Panc1 (cell line): Measurements from ENCODE around the gene RABEP1. TPM values are rescaled to one million over a fixed set of nuclear protein-coding genes. Genes with fewer than 3 reads are reported as not detected.

Experiments used
- ATAC-seq: fragments of 200-7000 bp; cut with Tn5 transposase; 2 replicates; pipeline ENCODE4 v1.9.1; 2020; ENCODE audit warnings: mild to moderate bottlenecking, moderate library complexity
- BruUV-seq: library from RNA; stranded (reverse); fragments of 400-500 nt; replicated peaks from 2 replicates; lab custom pipeline; 2021; lab: Mats Ljungman, UMichigan
- CTCF ChIA-PET: fragments of 300-600 bp; sonication (Branson Sonifier 250); formaldehyde crosslinking; loops from one replicate; lab custom pipeline; 2022; ENCODE audit warnings: antibody characterized with exemption; lab: Charles Lee
- POLR2A ChIA-PET: fragments of 300-600 bp; sonication (Branson Sonifier 250); formaldehyde crosslinking; loops from one replicate; lab custom pipeline; 2022; ENCODE audit warnings: antibody characterized with exemption; lab: Charles Lee
- DNase-seq: peaks from one replicate; pipeline ENCODE4 v3.0.0-alpha.2; 2010; ENCODE audit warnings: low read depth, low spot score
- H3K27ac ChIP-seq: 2 replicates; pipeline ENCODE4 v1.5.1; 2011; ENCODE audit warnings: mild to moderate bottlenecking, low read length, inconsistent platforms
- H3K27me3 ChIP-seq: fragments of 200-500 bp; sonication (Bioruptor generic); 2 replicates; pipeline ENCODE4 v1.6.0; 2014; ENCODE audit warnings: low read length, inconsistent platforms; ENCODE audit not compliant: control insufficient read depth, insufficient read depth
- H3K36me3 ChIP-seq: fragments of 200-500 bp; sonication (Bioruptor generic); 2 replicates; pipeline ENCODE4 v1.5.1; 2014; ENCODE audit warnings: inconsistent platforms, mild to moderate bottlenecking, low read length, moderate library complexity; ENCODE audit not compliant: control insufficient read depth, insufficient read depth
- H3K4me1 ChIP-seq: 2 replicates; pipeline ENCODE4 v1.5.1; 2011; ENCODE audit warnings: inconsistent platforms, mild to moderate bottlenecking, low read length, moderate library complexity; ENCODE audit not compliant: control insufficient read depth, insufficient read depth
- H3K4me3 ChIP-seq, 2 experiments: 2 replicates each; pipeline ENCODE4 v1.5.1; 2011 to 2012; ENCODE audit warnings: low read depth in 2 of 2, low read length in 2 of 2, mild to moderate bottlenecking in 2 of 2, inconsistent platforms in 1 of 2, moderate library complexity in 1 of 2
- H3K9me3 ChIP-seq: fragments of 200-500 bp; sonication (Bioruptor generic); 2 replicates; pipeline ENCODE4 v1.5.1; 2014; ENCODE audit warnings: low read depth, mild to moderate bottlenecking, inconsistent platforms, low read length, moderate library complexity; ENCODE audit not compliant: control insufficient read depth, insufficient read depth
- POLR2AphosphoS5 ChIP-seq: IDR thresholded peaks from 2 replicates; pipeline ENCODE4 v1.6.1; 2012; ENCODE audit warnings: mild to moderate bottlenecking, low read depth, low read length, moderate library complexity
- SIN3A ChIP-seq: IDR thresholded peaks from 2 replicates; pipeline ENCODE4 v1.6.1; 2012; ENCODE audit warnings: low read depth, mild to moderate bottlenecking, low read length, moderate library complexity, borderline replicate concordance; ENCODE audit not compliant: insufficient read depth
- TCF7L2 ChIP-seq: IDR thresholded peaks from 2 replicates; pipeline ENCODE4 v1.6.1; 2011; ENCODE audit warnings: mild to moderate bottlenecking, low read depth, low read length, inconsistent platforms
- in situ Hi-C: cut with HindIII; loops from 2 replicates; pipeline ENCODE4 v1.10.0; 2016; ENCODE audit warnings: low sequenced_read_pairs, low pct_unique_long_range_greater_than_20kb
- intact Hi-C: fragments of 100-400 bp; cut with micrococcal nuclease; formaldehyde crosslinking; loops from one replicate; pipeline ENCODE4 v1.10.0; 2022; ENCODE audit not compliant: unreplicated experiment
- total RNA-seq: library from RNA; stranded (reverse); gene quantifications from one replicate; pipeline ENCODE4 v1.2.1, GENCODE V29; 2021; ENCODE audit not compliant: unreplicated experiment
- TF ChIP-seq, protein P1 (sequence below): fragments of 450-650 bp; IDR thresholded peaks from 2 replicates; pipeline ENCODE4 v1.5.1; 2017; ENCODE audit warnings: mild to moderate bottlenecking
- TF ChIP-seq, protein P2 (sequence below), 2 experiments: IDR thresholded peaks; 2 replicates each; pipeline ENCODE4 v1.6.1; 2011 to 2012; ENCODE audit warnings: low read depth in 2 of 2, control low read depth in 1 of 2, low read length in 1 of 2, mild to moderate bottlenecking in 1 of 2, moderate library complexity in 1 of 2; ENCODE audit not compliant: insufficient read depth in 1 of 2

RABEP1 gene
- total RNA-seq, 1 experiment from 2014 or later: 28.2 TPM

- DNase-seq: no peak
- Histone ChIP-seq H3K4me1 (peaks cover 14% of the 10 kb centered on the region), H3K27ac (peak within 1 kb of the TSS; percentile 96), H3K4me3 (peak within 1 kb of the TSS; percentile 74 to 96), H3K27me3 (no peaks in the 10 kb centered on the region), H3K9me3 (no peaks in the 10 kb centered on the region), H3K36me3 (peaks cover 28% of the 10 kb centered on the region)
- CTCF ChIA-PET: interaction anchor here (0.9 kb wide), 1 partner anchor 19 kb away, joined by 3 read pairs; the partner anchor contains the start of gene C1QBP
- POLR2A ChIA-PET: no interaction called here
- in situ Hi-C loops (no loop called here), intact Hi-C loops (no loop called here)
- TF ChIP-seq, protein P1, sequence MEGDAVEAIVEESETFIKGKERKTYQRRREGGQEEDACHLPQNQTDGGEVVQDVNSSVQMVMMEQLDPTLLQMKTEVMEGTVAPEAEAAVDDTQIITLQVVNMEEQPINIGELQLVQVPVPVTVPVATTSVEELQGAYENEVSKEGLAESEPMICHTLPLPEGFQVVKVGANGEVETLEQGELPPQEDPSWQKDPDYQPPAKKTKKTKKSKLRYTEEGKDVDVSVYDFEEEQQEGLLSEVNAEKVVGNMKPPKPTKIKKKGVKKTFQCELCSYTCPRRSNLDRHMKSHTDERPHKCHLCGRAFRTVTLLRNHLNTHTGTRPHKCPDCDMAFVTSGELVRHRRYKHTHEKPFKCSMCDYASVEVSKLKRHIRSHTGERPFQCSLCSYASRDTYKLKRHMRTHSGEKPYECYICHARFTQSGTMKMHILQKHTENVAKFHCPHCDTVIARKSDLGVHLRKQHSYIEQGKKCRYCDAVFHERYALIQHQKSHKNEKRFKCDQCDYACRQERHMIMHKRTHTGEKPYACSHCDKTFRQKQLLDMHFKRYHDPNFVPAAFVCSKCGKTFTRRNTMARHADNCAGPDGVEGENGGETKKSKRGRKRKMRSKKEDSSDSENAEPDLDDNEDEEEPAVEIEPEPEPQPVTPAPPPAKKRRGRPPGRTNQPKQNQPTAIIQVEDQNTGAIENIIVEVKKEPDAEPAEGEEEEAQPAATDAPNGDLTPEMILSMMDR: no peak
- TF ChIP-seq SIN3A (0 out of 2 replicates have a peak, but pooled peaks have one; percentile 67), TCF7L2 (no peak), POLR2AphosphoS5 (peak; percentile 72)
- BruUV-seq: TSS peak; percentile 60
- peak; percentile 93 for ATAC-seq
These were observed 138.0 kb downstream of the RABEP1 start, which contains the start of gene RPAIN for GRCh38 chr17:5419959-5420653. TSS of gene RPAIN (plus strand) at chr17:5420182. CDS start at chr17:5420211, 29 bp downstream.

DNA sequence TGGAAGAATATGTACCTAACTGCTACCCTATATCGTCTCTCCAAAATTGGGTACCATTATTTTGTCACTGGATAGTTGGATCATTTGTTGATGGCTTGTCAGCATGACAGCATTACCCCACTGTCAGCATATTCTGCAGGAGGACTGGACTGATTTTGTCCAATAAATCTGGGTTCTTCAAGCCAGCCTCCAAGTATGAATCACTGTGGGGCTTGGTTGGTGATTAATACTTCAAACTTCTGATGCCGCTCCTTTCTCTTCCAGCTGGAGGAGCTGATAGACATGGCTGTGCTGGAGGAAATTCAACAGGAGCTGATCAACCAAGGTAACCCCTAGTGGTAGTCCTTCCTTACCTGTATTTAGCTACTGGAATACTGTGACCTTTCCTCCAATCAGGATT, 140.4 kb downstream of the RABEP1 start:
- peaks cover 25% of the 10 kb centered on the region for H3K36me3 ChIP-seq
- POLR2A ChIA-PET: no interaction called here

More for the DNA sequence above, 140.4 kb downstream of the RABEP1 start:
- H3K27me3 ChIP-seq: no peaks in the 10 kb centered on the region
- no TSS peak for BruUV-seq
- intact Hi-C loops: no loop called here
- H3K27ac ChIP-seq: no peak overlapping the region
- DNase-seq (no peak), ATAC-seq (no peak)
- in situ Hi-C loops: no loop called here
- no peak overlapping the region for H3K4me3 ChIP-seq
- H3K9me3 ChIP-seq: no peaks in the 10 kb centered on the region
- TF ChIP-seq, protein P2, sequence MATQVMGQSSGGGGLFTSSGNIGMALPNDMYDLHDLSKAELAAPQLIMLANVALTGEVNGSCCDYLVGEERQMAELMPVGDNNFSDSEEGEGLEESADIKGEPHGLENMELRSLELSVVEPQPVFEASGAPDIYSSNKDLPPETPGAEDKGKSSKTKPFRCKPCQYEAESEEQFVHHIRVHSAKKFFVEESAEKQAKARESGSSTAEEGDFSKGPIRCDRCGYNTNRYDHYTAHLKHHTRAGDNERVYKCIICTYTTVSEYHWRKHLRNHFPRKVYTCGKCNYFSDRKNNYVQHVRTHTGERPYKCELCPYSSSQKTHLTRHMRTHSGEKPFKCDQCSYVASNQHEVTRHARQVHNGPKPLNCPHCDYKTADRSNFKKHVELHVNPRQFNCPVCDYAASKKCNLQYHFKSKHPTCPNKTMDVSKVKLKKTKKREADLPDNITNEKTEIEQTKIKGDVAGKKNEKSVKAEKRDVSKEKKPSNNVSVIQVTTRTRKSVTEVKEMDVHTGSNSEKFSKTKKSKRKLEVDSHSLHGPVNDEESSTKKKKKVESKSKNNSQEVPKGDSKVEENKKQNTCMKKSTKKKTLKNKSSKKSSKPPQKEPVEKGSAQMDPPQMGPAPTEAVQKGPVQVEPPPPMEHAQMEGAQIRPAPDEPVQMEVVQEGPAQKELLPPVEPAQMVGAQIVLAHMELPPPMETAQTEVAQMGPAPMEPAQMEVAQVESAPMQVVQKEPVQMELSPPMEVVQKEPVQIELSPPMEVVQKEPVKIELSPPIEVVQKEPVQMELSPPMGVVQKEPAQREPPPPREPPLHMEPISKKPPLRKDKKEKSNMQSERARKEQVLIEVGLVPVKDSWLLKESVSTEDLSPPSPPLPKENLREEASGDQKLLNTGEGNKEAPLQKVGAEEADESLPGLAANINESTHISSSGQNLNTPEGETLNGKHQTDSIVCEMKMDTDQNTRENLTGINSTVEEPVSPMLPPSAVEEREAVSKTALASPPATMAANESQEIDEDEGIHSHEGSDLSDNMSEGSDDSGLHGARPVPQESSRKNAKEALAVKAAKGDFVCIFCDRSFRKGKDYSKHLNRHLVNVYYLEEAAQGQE (IDR thresholded peaks at IDR 0.05; ENCODE audit: insufficient read depth in 1 of 2, low read depth in 2 of 2, low read length in 1 of 2): no peak
- TF ChIP-seq SIN3A (no peak), POLR2AphosphoS5 (no peak), TCF7L2 (no peak)
- TF ChIP-seq, protein P1: no peak
- H3K4me1 ChIP-seq: peaks cover 5% of the 10 kb centered on the region
- CTCF ChIA-PET: no interaction called here
